Measurements from ENCODE around the gene KCNT2. TPM values are rescaled to one million over a fixed set of nuclear protein-coding genes. Genes with fewer than 3 reads are reported as not detected.
A peak's percentile ranks its signal among the peaks of the same experiment; 100 is the strongest.
"Not testable (repeated sequence)": the region's sequence is repeated elsewhere in the genome, so short reads cannot be mapped to it uniquely, and the experiment has no call there.

Gene KCNT2
- total RNA-seq, 1 donor from 2014 or later, result 26.2 TPM

- Mint-ChIP-seq H3K4me1 (ENCODE audit: unreplicated experiment) (peaks cover 7% of the 10 kb centered on the region), H3K27me3 (ENCODE audit: unreplicated experiment) (no peaks in the 10 kb centered on the region), H3K36me3 (ENCODE audit: unreplicated experiment) (peaks cover 10% of the 10 kb centered on the region), H3K27ac (ENCODE audit: unreplicated experiment) (no peak overlapping the region), H3K4me3 (ENCODE audit: unreplicated experiment) (no peak overlapping the region), H3K9me3 (ENCODE audit: unreplicated experiment) (peaks cover 9% of the 10 kb centered on the region)
- TF ChIP-seq CTCF (IDR thresholded peaks at IDR 0.05), result no peak
- no peak for DNase-seq (ENCODE audit: extremely low spot score, unreplicated experiment)
Observed at GRCh38 chr1:196543833-196544232, 64.4 kb downstream of the KCNT2 start.

- Mint-ChIP-seq H3K36me3 (ENCODE audit: unreplicated experiment) (peaks cover 6% of the 10 kb centered on the region), H3K27ac (ENCODE audit: unreplicated experiment) (peak overlapping the region; percentile 35), H3K4me3 (ENCODE audit: unreplicated experiment) (no peak overlapping the region), H3K27me3 (ENCODE audit: unreplicated experiment) (no peaks in the 10 kb centered on the region), H3K9me3 (ENCODE audit: unreplicated experiment) (no peaks in the 10 kb centered on the region), H3K4me1 (ENCODE audit: unreplicated experiment) (peaks cover 15% of the 10 kb centered on the region)
- DNase-seq (ENCODE audit: extremely low spot score, unreplicated experiment), result no peak
- no peak for TF ChIP-seq CTCF (IDR thresholded peaks at IDR 0.05)
Observed at GRCh38 chr1:196538473-196538872, 69.8 kb downstream of the KCNT2 start.

GRCh38 chr1:196535727-196536126 is 72.5 kb downstream of the KCNT2 start:
- TF ChIP-seq CTCF (IDR thresholded peaks at IDR 0.05), result no peak
- peaks cover 19% of the 10 kb centered on the region for H3K4me1 Mint-ChIP-seq (ENCODE audit: unreplicated experiment)
- no peaks in the 10 kb centered on the region for H3K9me3 Mint-ChIP-seq (ENCODE audit: unreplicated experiment)
- no peak overlapping the region for H3K27ac Mint-ChIP-seq (ENCODE audit: unreplicated experiment)
- no peaks in the 10 kb centered on the region for H3K27me3 Mint-ChIP-seq (ENCODE audit: unreplicated experiment)
- H3K36me3 Mint-ChIP-seq (ENCODE audit: unreplicated experiment), result peaks cover 3% of the 10 kb centered on the region
- no peak overlapping the region for H3K4me3 Mint-ChIP-seq (ENCODE audit: unreplicated experiment)
- peak; percentile 65 for DNase-seq (ENCODE audit: extremely low spot score, unreplicated experiment)

GRCh38 chr1:196531737-196532524 is 76.3 kb downstream of the KCNT2 start:
- DNase-seq (ENCODE audit: extremely low spot score, unreplicated experiment), result no peak
- H3K4me3 Mint-ChIP-seq (ENCODE audit: unreplicated experiment), result no peak overlapping the region
- H3K27ac Mint-ChIP-seq (ENCODE audit: unreplicated experiment), result no peak overlapping the region
- peaks cover 5% of the 10 kb centered on the region for H3K36me3 Mint-ChIP-seq (ENCODE audit: unreplicated experiment)
- H3K9me3 Mint-ChIP-seq (ENCODE audit: unreplicated experiment), result no peaks in the 10 kb centered on the region
- H3K4me1 Mint-ChIP-seq (ENCODE audit: unreplicated experiment), result peaks cover 15% of the 10 kb centered on the region
- TF ChIP-seq CTCF (IDR thresholded peaks at IDR 0.05), result no peak
- H3K27me3 Mint-ChIP-seq (ENCODE audit: unreplicated experiment), result no peaks in the 10 kb centered on the region

- TF ChIP-seq CTCF (IDR thresholded peaks at IDR 0.05), result no peak
- Mint-ChIP-seq H3K27ac (ENCODE audit: unreplicated experiment) (no peak overlapping the region), H3K4me3 (ENCODE audit: unreplicated experiment) (no peak overlapping the region), H3K9me3 (ENCODE audit: unreplicated experiment) (peaks cover 13% of the 10 kb centered on the region), H3K27me3 (ENCODE audit: unreplicated experiment) (no peaks in the 10 kb centered on the region), H3K4me1 (ENCODE audit: unreplicated experiment) (peaks cover 4% of the 10 kb centered on the region), H3K36me3 (ENCODE audit: unreplicated experiment) (peaks cover 21% of the 10 kb centered on the region)
- DNase-seq (ENCODE audit: extremely low spot score, unreplicated experiment), result no peak
Observed at GRCh38 chr1:196527919-196528318, 80.3 kb downstream of the KCNT2 start.

GRCh38 chr1:196522574-196523345 is 85.5 kb downstream of the KCNT2 start:
- DNase-seq (ENCODE audit: extremely low spot score, unreplicated experiment); H3K4me1 Mint-ChIP-seq (ENCODE audit: unreplicated experiment); H3K27ac Mint-ChIP-seq (ENCODE audit: unreplicated experiment); H3K27me3 Mint-ChIP-seq (ENCODE audit: unreplicated experiment); H3K4me3 Mint-ChIP-seq (ENCODE audit: unreplicated experiment): not testable (repeated sequence)
- peaks cover 31% of the 10 kb centered on the region for H3K36me3 Mint-ChIP-seq (ENCODE audit: unreplicated experiment)
- H3K9me3 Mint-ChIP-seq (ENCODE audit: unreplicated experiment), result peaks cover 37% of the 10 kb centered on the region

All from osteocyte (in vitro differentiated cells).